HCT116 (cell line): ENCODE results near the gene CAT. TPM values are rescaled to one million over a fixed set of nuclear protein-coding genes. Genes with fewer than 3 reads are reported as not detected.

Source experiments
- ATAC-seq: fragments of 200-7000 bp; cut with Tn5 transposase; 2 replicates; pipeline ENCODE4 v1.9.1; 2020; ENCODE audit warnings: mild to moderate bottlenecking, moderate library complexity
- BruUV-seq: library from RNA; stranded (reverse); fragments of 400-500 nt; replicated peaks from 2 replicates; lab custom pipeline; 2021; lab: Mats Ljungman, UMichigan
- CTCF ChIA-PET: fragments of 300-600 bp; sonication (Branson Sonifier 250); formaldehyde crosslinking; loops from one replicate; lab custom pipeline; 2021; ENCODE audit warnings: antibody characterized with exemption; lab: Charles Lee
- POLR2A ChIA-PET: fragments of 300-600, 350-600 bp; sonication (Branson Sonifier 250); formaldehyde crosslinking; loops from one replicate; lab custom pipeline; 2021; ENCODE audit warnings: antibody characterized with exemption; lab: Charles Lee
- RAD21 ChIA-PET, 2 experiments: fragments of 300-600 bp; sonication (Branson Sonifier 250); formaldehyde crosslinking; loops; one replicate each; lab custom pipeline; 2023; ENCODE audit warnings: low total read pairs in 2 of 2; ENCODE audit not compliant: uncharacterized antibody in 2 of 2, unreplicated experiment in 2 of 2, low non-redundant PET in 1 of 2; lab: Charles Lee
- DNase-seq: peaks from one replicate; pipeline ENCODE4 v3.0.0-alpha.2; 2010; ENCODE audit warnings: low read depth, low spot score
- H2AFZ ChIP-seq: fragments of 200-600 bp; shearing (Covaris generic), sonication (generic); 2 replicates; pipeline ENCODE4 v1.6.1; 2017; ENCODE audit warnings: low read depth, mixed run types, mixed read lengths, antibody characterized with exemption, low read length; ENCODE audit not compliant: poor library complexity, severe bottlenecking
- H3K27ac ChIP-seq: 2 replicates; pipeline ENCODE4 v1.5.1; 2012; ENCODE audit warnings: low read depth, low read length
- H3K27me3 ChIP-seq: fragments of 200-600 bp; sonication (generic); 2 replicates; pipeline ENCODE4 v1.6.1; 2016; ENCODE audit warnings: mixed run types, low read length, mixed read lengths; ENCODE audit not compliant: insufficient read depth
- H3K36me3 ChIP-seq, 2 experiments: fragments of 200-500 bp in 1 of 2; fragments of 200-600 bp in 1 of 2; sonication (Bioruptor generic) in 1 of 2; sonication (generic) in 1 of 2; 2 replicates each; pipeline versions ENCODE4 v1.5.1 to v1.6.1; 2014 to 2016; ENCODE audit warnings: low read length in 2 of 2, inconsistent platforms in 1 of 2, mixed read lengths in 1 of 2, mixed run types in 1 of 2; ENCODE audit not compliant: insufficient read depth in 2 of 2, control insufficient read depth in 1 of 2
- H3K4me1 ChIP-seq, 2 experiments: fragments of 200-600 bp in 1 of 2; sonication (generic) in 1 of 2; 2 replicates each; pipeline versions ENCODE4 v1.5.1 to v1.6.1; 2012 to 2017; ENCODE audit warnings: low read length in 2 of 2, inconsistent platforms in 1 of 2, mild to moderate bottlenecking in 1 of 2, mixed read lengths in 1 of 2, mixed run types in 1 of 2, moderate library complexity in 1 of 2; ENCODE audit not compliant: insufficient read depth in 2 of 2, control insufficient read depth in 1 of 2
- H3K4me2 ChIP-seq: fragments of 200-600 bp; sonication (generic); 2 replicates; pipeline ENCODE4 v1.6.1; 2017; ENCODE audit warnings: mixed run types, low read length, mixed read lengths
- H3K4me3 ChIP-seq, 2 experiments: fragments of 200-600 bp in 1 of 2; sonication (generic) in 1 of 2; replicated peaks in 1 of 2; 2 replicates each; pipeline ENCODE4 v1.5.1; 2011 to 2016; ENCODE audit warnings: low read length in 2 of 2, control low read depth in 1 of 2, low read depth in 1 of 2, mild to moderate bottlenecking in 1 of 2, mixed read lengths in 1 of 2, mixed run types in 1 of 2
- H3K79me2 ChIP-seq: fragments of 200-600 bp; sonication (generic); 2 replicates; pipeline ENCODE4 v1.6.1; 2017; ENCODE audit warnings: mild to moderate bottlenecking, mixed run types, low read length, moderate library complexity, mixed read lengths; ENCODE audit not compliant: insufficient read depth
- H3K9ac ChIP-seq: fragments of 200-600 bp; sonication (generic); 2 replicates; pipeline ENCODE4 v1.6.1; 2016; ENCODE audit warnings: low read length, mixed read lengths
- H3K9me2 ChIP-seq: fragments of 200-600 bp; sonication (generic), shearing (Covaris generic); 2 replicates; pipeline ENCODE4 v1.6.1; 2017; ENCODE audit warnings: mixed run types, mild to moderate bottlenecking, moderate library complexity; ENCODE audit not compliant: insufficient read depth
- H3K9me3 ChIP-seq, 2 experiments: fragments of 200-500 bp in 1 of 2; fragments of 200-600 bp in 1 of 2; sonication (Bioruptor generic) in 1 of 2; sonication (generic) in 1 of 2; 2 replicates each; pipeline ENCODE4 v1.6.1; 2014 to 2017; ENCODE audit warnings: low read length in 2 of 2, mixed read lengths in 2 of 2, inconsistent platforms in 1 of 2, low read depth in 1 of 2, mild to moderate bottlenecking in 1 of 2, mixed run types in 1 of 2, moderate library complexity in 1 of 2; ENCODE audit not compliant: control insufficient read depth in 1 of 2, insufficient read depth in 1 of 2
- H4K20me1 ChIP-seq: fragments of 200-600 bp; sonication (generic), shearing (Covaris generic); 2 replicates; pipeline ENCODE4 v1.6.1; 2017; ENCODE audit warnings: mixed run types, mild to moderate bottlenecking, moderate library complexity; ENCODE audit not compliant: insufficient read depth
- FOSL1 ChIP-seq: IDR thresholded peaks from 2 replicates; pipeline ENCODE4 v1.6.1; 2012; ENCODE audit warnings: low read depth
- SIN3A ChIP-seq: IDR thresholded peaks from 2 replicates; pipeline ENCODE4 v1.6.1; 2012; ENCODE audit warnings: low read depth
- SRF ChIP-seq: IDR thresholded peaks from 2 replicates; pipeline ENCODE4 v1.6.1; 2012; ENCODE audit warnings: low read depth
- YY1 ChIP-seq: IDR thresholded peaks from 2 replicates; pipeline ENCODE4 v1.6.1; 2011; ENCODE audit warnings: low read length, low read depth, moderate library complexity, mild to moderate bottlenecking; ENCODE audit not compliant: insufficient replicate concordance; ENCODE audit errors: extremely low read depth
- intact Hi-C: fragments of 100-400 bp; cut with micrococcal nuclease; formaldehyde crosslinking; loops from 2 replicates; pipeline ENCODE4 v1.10.0; 2022
- total RNA-seq: library from RNA; stranded (reverse); gene quantifications from one replicate; pipeline ENCODE4 v1.2.1, GENCODE V29; 2021; ENCODE audit not compliant: unreplicated experiment

CAT gene
- total RNA-seq, 1 experiment from 2014 or later: 50.9 TPM

DNA sequence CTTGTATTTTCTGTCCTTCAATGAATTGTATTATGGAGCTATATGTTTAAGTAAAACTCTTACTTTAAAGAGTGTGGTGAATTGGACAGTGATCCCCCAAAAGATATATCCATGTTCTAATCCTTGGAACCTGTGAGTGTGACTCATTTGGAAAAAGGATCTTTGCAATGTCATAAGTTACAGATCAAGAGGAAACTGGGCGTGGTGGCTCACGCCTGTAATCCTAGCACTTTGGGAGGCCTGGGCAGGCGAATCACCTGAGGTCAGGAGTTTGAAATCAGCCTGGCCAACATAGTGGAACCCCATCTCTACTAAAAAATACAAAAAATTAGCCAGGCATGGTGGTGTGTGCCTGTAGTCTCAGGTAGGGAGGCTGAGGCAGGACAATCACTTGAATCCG is 38.1 kb downstream of the CAT start:
- Histone ChIP-seq H4K20me1 (no peaks in the 10 kb centered on the region), H3K4me2 (peak overlapping the region; percentile 39), H3K9ac (no peak overlapping the region), H3K27ac (no peak overlapping the region), H3K9me3 (no peaks in the 10 kb centered on the region), H3K9me2 (no peaks in the 10 kb centered on the region), H3K79me2 (no peaks in the 10 kb centered on the region), H2AFZ (no peak overlapping the region), H3K4me3 (no peak overlapping the region), H3K36me3 (peaks cover 0 to 2% of the 10 kb centered on the region in 2 experiments; a peak in 2 of 4 replicates), H3K4me1 (peaks cover 16 to 39% of the 10 kb centered on the region in 2 experiments; a peak in 3 of 4 replicates), H3K27me3 (no peaks in the 10 kb centered on the region)
- intact Hi-C loops: no loop called here
- peak; percentile 54; the same call in 1 of the 2 replicates for ATAC-seq
- TF ChIP-seq YY1 (no peak), FOSL1 (peak; percentile 27; the same call in 1 of the 2 replicates), SIN3A (no peak)
- POLR2A ChIA-PET: no interaction called here
- CTCF ChIA-PET: no interaction called here
- no TSS peak for BruUV-seq
- RAD21 ChIA-PET: no interaction called here
- no peak for DNase-seq

DNA sequence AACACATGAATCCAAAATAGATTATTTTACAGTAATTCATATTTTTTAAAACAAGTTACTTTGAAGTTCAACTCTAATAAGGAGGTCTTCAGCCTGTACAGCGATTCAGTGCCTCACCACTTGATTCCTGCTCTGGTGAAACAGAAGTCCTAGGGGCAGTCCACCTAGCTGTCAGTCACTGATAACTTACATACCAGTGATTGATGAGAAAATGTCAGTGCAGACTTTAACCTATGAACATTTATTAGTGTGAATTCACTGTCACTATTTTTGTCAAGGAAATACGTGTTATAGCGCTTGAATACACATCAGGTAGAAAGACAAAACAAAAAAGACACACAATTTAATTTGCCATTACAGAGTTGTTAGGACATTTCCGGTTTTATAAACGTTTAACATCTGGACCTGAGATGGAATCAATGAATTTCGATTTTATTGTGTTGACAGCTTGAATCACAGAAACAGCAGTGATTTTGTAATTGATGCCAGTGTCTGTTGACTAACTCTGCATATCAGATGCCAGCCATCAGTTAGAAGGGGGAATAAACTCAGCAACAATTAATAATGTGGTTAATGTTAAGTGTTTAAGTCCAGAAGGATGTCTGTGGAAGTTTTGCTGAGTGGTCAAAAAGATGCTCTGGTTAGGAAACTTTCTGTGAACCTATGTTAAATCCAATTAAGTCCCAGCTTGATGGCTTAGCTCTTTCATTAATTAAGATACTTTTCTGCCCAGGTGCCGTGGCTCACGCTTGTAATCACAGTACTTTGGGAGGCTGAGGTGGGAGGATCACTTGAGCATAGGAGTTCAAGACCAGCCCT is 40.3 kb downstream of the CAT start:
- no peak for ATAC-seq
- RAD21 ChIA-PET: no interaction called here
- Histone ChIP-seq H3K4me3 (no peak overlapping the region), H2AFZ (no peak overlapping the region), H3K27me3 (no peaks in the 10 kb centered on the region), H3K27ac (no peak overlapping the region), H3K36me3 (no peaks in the 10 kb centered on the region), H3K79me2 (no peaks in the 10 kb centered on the region), H3K9me2 (no peaks in the 10 kb centered on the region), H3K4me2 (no peak overlapping the region), H3K9me3 (no peaks in the 10 kb centered on the region), H4K20me1 (no peaks in the 10 kb centered on the region), H3K4me1 (peaks cover 16 to 39% of the 10 kb centered on the region in 2 experiments; a peak in 3 of 4 replicates), H3K9ac (no peak overlapping the region)
- TF ChIP-seq SRF: no peak
- DNase-seq: no peak
- CTCF ChIA-PET: interaction anchor here (1.2 kb wide), 2 partner anchors 13 to 19 kb away, joined by 3 to 4 read pairs; no protein-coding TSS in a partner anchor
- no TSS peak for BruUV-seq
- intact Hi-C loops: no loop called here
- POLR2A ChIA-PET: no interaction called here
